ENCODE results near the gene TMEM178B. TPM values are rescaled to one million over a fixed set of nuclear protein-coding genes. Genes with fewer than 3 reads are reported as not detected.

TMEM178B gene
- total and polyA plus RNA-seq, 2 of the 4 experiments (the other 2 are of a cell fraction), result under 0.01 to 0.05 TPM

DNA sequence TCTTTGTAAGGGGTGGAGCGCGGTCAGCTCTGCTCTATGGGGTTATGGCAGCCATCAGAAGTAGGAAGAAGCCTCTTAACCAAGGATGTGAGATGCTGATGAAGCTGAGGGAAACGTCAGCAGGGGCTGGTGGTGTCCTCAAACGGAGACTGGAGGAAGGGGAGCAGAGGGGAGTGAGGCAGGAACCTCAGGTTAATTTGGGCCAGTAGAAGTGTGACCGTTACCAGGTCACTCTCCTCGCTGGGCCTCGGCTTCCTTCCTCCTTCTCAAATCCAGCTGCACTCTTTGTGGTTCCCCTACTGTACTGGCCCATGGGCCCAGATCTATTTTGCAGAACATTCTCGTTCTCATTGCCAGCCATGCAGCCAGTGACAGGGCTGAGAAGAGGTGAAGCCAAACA, 169.5 kb downstream of the TMEM178B start:
- Histone ChIP-seq H4K91ac (ENCODE audit: insufficient read depth, low read depth, low read length) (no peak overlapping the region), H4K20me1 (ENCODE audit: insufficient read depth, low read length) (no peaks in the 10 kb centered on the region), H3K4me1 (ENCODE audit: control insufficient read depth, insufficient read depth, low read length) (no peaks in the 10 kb centered on the region), H2AFZ (replicated peaks; ENCODE audit: low read length, poor library complexity) (no peak overlapping the region), H3K79me1 (ENCODE audit: low read depth in 1 of 2, low read length in 2 of 2) (no peaks in the 10 kb centered on the region), H4K5ac (ENCODE audit: low read depth, low read length) (no peak overlapping the region), H4K8ac (ENCODE audit: low read depth in 2 of 2, low read length in 2 of 2) (no peak overlapping the region), H2BK5ac (ENCODE audit: low read depth, low read length, poor library complexity, severe bottlenecking) (no peak overlapping the region), H3K27ac (ENCODE audit: insufficient read depth, low read length) (no peak overlapping the region), H2BK20ac (ENCODE audit: low read depth, low read length) (no peak overlapping the region), H3K23ac (ENCODE audit: low read depth, low read length) (no peak overlapping the region), H2BK15ac (ENCODE audit: low read depth, low read length) (no peak overlapping the region), H3K9ac (ENCODE audit: low read depth, low read length) (no peak overlapping the region), H2AK9ac (replicated peaks; ENCODE audit: low read depth, low read length, poor library complexity) (no peak overlapping the region), H3K9me3 (ENCODE audit: control insufficient read depth, insufficient read depth, low read length) (no peaks in the 10 kb centered on the region; the same call in 1 of the 2 replicates), H2BK120ac (ENCODE audit: low read depth, low read length) (no peak overlapping the region), H3K56ac (ENCODE audit: extremely low read depth, insufficient read depth, low read length) (no peak overlapping the region), H3K9me1 (ENCODE audit: insufficient read depth, low read length) (no peaks in the 10 kb centered on the region), H3K27me3 (ENCODE audit: control insufficient read depth, insufficient read depth, low read length) (no peaks in the 10 kb centered on the region), H3K4ac (ENCODE audit: low read depth, low read length) (no peak overlapping the region), H3K18ac (ENCODE audit: low read depth, low read length) (no peak overlapping the region), H2AK5ac (ENCODE audit: low read depth, low read length) (no peak overlapping the region), H3K14ac (replicated peaks; ENCODE audit: low read depth, low read length) (no peak overlapping the region), H3K4me2 (ENCODE audit: low read depth, low read length) (no peak overlapping the region), H3K4me3 (ENCODE audit: insufficient read depth, low read depth, low read length) (no peak overlapping the region), H3K36me3 (ENCODE audit: control insufficient read depth, insufficient read depth, low read length) (no peaks in the 10 kb centered on the region)
- no peak for TF ChIP-seq MAZ (IDR thresholded peaks at IDR 0.05; ENCODE audit: borderline replicate concordance, low read depth, low read length)
- no peak for TF ChIP-seq FOS (IDR thresholded peaks at IDR 0.05; ENCODE audit: low read depth, low read length)
- no peak for TF ChIP-seq CHD1 (IDR thresholded peaks at IDR 0.05; ENCODE audit: low read depth, low read length)
- TF ChIP-seq BHLHE40 (IDR thresholded peaks at IDR 0.05; ENCODE audit: low read depth, low read length), result no peak
- no peak for TF ChIP-seq NFE2L2 (IDR thresholded peaks at IDR 0.05; ENCODE audit: low read depth, low read length)
- TF ChIP-seq, protein P1, sequence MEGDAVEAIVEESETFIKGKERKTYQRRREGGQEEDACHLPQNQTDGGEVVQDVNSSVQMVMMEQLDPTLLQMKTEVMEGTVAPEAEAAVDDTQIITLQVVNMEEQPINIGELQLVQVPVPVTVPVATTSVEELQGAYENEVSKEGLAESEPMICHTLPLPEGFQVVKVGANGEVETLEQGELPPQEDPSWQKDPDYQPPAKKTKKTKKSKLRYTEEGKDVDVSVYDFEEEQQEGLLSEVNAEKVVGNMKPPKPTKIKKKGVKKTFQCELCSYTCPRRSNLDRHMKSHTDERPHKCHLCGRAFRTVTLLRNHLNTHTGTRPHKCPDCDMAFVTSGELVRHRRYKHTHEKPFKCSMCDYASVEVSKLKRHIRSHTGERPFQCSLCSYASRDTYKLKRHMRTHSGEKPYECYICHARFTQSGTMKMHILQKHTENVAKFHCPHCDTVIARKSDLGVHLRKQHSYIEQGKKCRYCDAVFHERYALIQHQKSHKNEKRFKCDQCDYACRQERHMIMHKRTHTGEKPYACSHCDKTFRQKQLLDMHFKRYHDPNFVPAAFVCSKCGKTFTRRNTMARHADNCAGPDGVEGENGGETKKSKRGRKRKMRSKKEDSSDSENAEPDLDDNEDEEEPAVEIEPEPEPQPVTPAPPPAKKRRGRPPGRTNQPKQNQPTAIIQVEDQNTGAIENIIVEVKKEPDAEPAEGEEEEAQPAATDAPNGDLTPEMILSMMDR (conservative IDR thresholded peaks at IDR 0.05; ENCODE audit: low read depth, low read length), result no peak
- TF ChIP-seq RCOR1 (IDR thresholded peaks at IDR 0.05; ENCODE audit: insufficient replicate concordance, low read length), result no peak
- no peak for TF ChIP-seq RAD21 (IDR thresholded peaks at IDR 0.05; ENCODE audit: low read length)
- TF ChIP-seq MAFK (IDR thresholded peaks at IDR 0.05; ENCODE audit: low read depth, low read length), result no peak
- no peak for TF ChIP-seq POLR2A (IDR thresholded peaks at IDR 0.05; ENCODE audit: low read depth, low read length)
- no peak for TF ChIP-seq SMC3 (IDR thresholded peaks at IDR 0.05; ENCODE audit: low read depth, low read length)
- TF ChIP-seq, protein P2, sequence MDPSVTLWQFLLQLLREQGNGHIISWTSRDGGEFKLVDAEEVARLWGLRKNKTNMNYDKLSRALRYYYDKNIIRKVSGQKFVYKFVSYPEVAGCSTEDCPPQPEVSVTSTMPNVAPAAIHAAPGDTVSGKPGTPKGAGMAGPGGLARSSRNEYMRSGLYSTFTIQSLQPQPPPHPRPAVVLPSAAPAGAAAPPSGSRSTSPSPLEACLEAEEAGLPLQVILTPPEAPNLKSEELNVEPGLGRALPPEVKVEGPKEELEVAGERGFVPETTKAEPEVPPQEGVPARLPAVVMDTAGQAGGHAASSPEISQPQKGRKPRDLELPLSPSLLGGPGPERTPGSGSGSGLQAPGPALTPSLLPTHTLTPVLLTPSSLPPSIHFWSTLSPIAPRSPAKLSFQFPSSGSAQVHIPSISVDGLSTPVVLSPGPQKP (IDR thresholded peaks at IDR 0.05; ENCODE audit: borderline replicate concordance, low read depth, low read length), result no peak
- no peak for TF ChIP-seq RFX5 (IDR thresholded peaks at IDR 0.05; ENCODE audit: low read depth, low read length)
- TF ChIP-seq, protein P3, sequence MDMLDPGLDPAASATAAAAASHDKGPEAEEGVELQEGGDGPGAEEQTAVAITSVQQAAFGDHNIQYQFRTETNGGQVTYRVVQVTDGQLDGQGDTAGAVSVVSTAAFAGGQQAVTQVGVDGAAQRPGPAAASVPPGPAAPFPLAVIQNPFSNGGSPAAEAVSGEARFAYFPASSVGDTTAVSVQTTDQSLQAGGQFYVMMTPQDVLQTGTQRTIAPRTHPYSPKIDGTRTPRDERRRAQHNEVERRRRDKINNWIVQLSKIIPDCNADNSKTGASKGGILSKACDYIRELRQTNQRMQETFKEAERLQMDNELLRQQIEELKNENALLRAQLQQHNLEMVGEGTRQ (IDR thresholded peaks at IDR 0.05; ENCODE audit: low read depth, low read length), result no peak
- POLR2A ChIA-PET (ENCODE audit: unreplicated experiment), result no interaction called here
- in situ Hi-C loops (cut with MboI; ENCODE audit: low sequenced_read_pairs) (no loop called here), intact Hi-C loops (cut with micrococcal nuclease) (no loop called here), dilution Hi-C loops (cut with HindIII; ENCODE audit: low sequenced_read_pairs, unreplicated experiment) (no loop called here)
- WGBS, 2 experiments (ENCODE audit: extremely low coverage in 2 of 2, insufficient read length in 1 of 2), result 33% methylated on average over 3 of the region's 8 CpGs; no CpG with 5 or more reads in 1 of the 2 experiments
- DNase-seq (no peak), ATAC-seq (ENCODE audit: low read depth) (no peak)
- CTCF ChIA-PET, result no interaction called here
- no TSS peak for BruUV-seq (replicated peaks)

Measured in IMR-90 (cell line).